Astrocyte (in vitro differentiated cells and primary cell): ENCODE data around the gene CD81. TPM values are rescaled to one million over a fixed set of nuclear protein-coding genes. Genes with fewer than 3 reads are reported as not detected.

ENCODE experiments used
- DNase-seq: peaks from one replicate; pipeline ENCODE4 v3.0.0-alpha.2; 2010; ENCODE audit warnings: low read depth
- FAIRE-seq: peaks from 2 replicates; lab custom pipeline; 2011; peaks lifted over from hg19 to GRCh38; lab: Jason Lieb, UNC
- H2AFZ ChIP-seq: 2 replicates; pipeline ENCODE4 v1.6.0; 2012; ENCODE audit warnings: low read depth, low read length, inconsistent platforms
- H3K27ac ChIP-seq: 2 replicates; pipeline ENCODE4 v1.5.1; 2011; ENCODE audit warnings: low read depth, low read length, inconsistent platforms
- H3K27me3 ChIP-seq: 2 replicates; pipeline ENCODE4 v1.6.0; 2011; ENCODE audit warnings: low read length, inconsistent platforms; ENCODE audit not compliant: insufficient read depth
- H3K36me3 ChIP-seq: 2 replicates; pipeline ENCODE4 v1.5.1; 2011; ENCODE audit warnings: low read length, inconsistent platforms; ENCODE audit not compliant: insufficient read depth
- H3K4me1 ChIP-seq: 2 replicates; pipeline ENCODE4 v1.5.1; 2011; ENCODE audit warnings: low read length, inconsistent platforms; ENCODE audit not compliant: insufficient read depth
- H3K4me2 ChIP-seq: 2 replicates; pipeline ENCODE4 v1.6.0; 2012; ENCODE audit warnings: low read length, inconsistent platforms
- H3K4me3 ChIP-seq: 2 replicates; pipeline ENCODE4 v1.5.1; 2011; ENCODE audit warnings: low read depth, mild to moderate bottlenecking, low read length, inconsistent platforms; ENCODE audit not compliant: insufficient read depth
- H3K79me2 ChIP-seq: 2 replicates; pipeline ENCODE4 v1.6.0; 2012; ENCODE audit warnings: mild to moderate bottlenecking, low read length, inconsistent platforms; ENCODE audit not compliant: insufficient read depth
- H3K9ac ChIP-seq: 2 replicates; pipeline ENCODE4 v1.6.0; 2012; ENCODE audit warnings: mild to moderate bottlenecking, low read length, inconsistent platforms
- H3K9me3 ChIP-seq: 2 replicates; pipeline ENCODE4 v1.5.1; 2012; ENCODE audit warnings: low read depth, mild to moderate bottlenecking, low read length, inconsistent platforms; ENCODE audit not compliant: insufficient read depth
- H4K20me1 ChIP-seq: 2 replicates; pipeline ENCODE4 v1.6.0; 2012; ENCODE audit warnings: low read length, inconsistent platforms; ENCODE audit not compliant: insufficient read depth
- H3K27ac Mint-ChIP-seq: one replicate; pipeline ENCODE4 v1.8.0; 2021; ENCODE audit warnings: mild to moderate bottlenecking, mixed read lengths; ENCODE audit not compliant: unreplicated experiment
- H3K27me3 Mint-ChIP-seq: one replicate; pipeline ENCODE4 v1.8.0; 2021; ENCODE audit warnings: low read depth, mixed read lengths; ENCODE audit not compliant: unreplicated experiment
- H3K36me3 Mint-ChIP-seq: one replicate; pipeline ENCODE4 v1.8.0; 2021; ENCODE audit warnings: low read depth, mixed read lengths; ENCODE audit not compliant: unreplicated experiment
- H3K4me1 Mint-ChIP-seq: one replicate; pipeline ENCODE4 v1.8.0; 2021; ENCODE audit warnings: low read depth, mixed read lengths; ENCODE audit not compliant: unreplicated experiment
- H3K4me3 Mint-ChIP-seq: one replicate; pipeline ENCODE4 v1.8.0; 2021; ENCODE audit warnings: mild to moderate bottlenecking, moderate library complexity, mixed read lengths; ENCODE audit not compliant: unreplicated experiment
- H3K9me3 Mint-ChIP-seq: one replicate; pipeline ENCODE4 v1.8.0; 2021; ENCODE audit warnings: mild to moderate bottlenecking, mixed read lengths; ENCODE audit not compliant: unreplicated experiment
- CTCF ChIP-seq: IDR thresholded peaks from 2 replicates; pipeline ENCODE4 v1.5.1; 2011; ENCODE audit warnings: low read depth, mild to moderate bottlenecking, inconsistent platforms, low read length, moderate library complexity; ENCODE audit not compliant: insufficient read depth
- EZH2 ChIP-seq: IDR thresholded peaks from 2 replicates; pipeline ENCODE4 v1.6.1; 2012; ENCODE audit warnings: mild to moderate bottlenecking, low read length, inconsistent platforms; ENCODE audit not compliant: insufficient read depth
- total RNA-seq: library from RNA; stranded (reverse); gene quantifications from 2 replicates; pipeline ENCODE4 v1.2.1, GENCODE V29; 2021

The CD81 gene
- total RNA-seq, 1 donor from 2014 or later, result 625 TPM

GRCh38 chr11:2441171-2441570 lies 64.1 kb downstream of the CD81 start:
- Mint-ChIP-seq H3K4me3 (no peak overlapping the region), H3K9me3 (peaks cover 13% of the 10 kb centered on the region), H3K36me3 (no peaks in the 10 kb centered on the region), H3K4me1 (no peaks in the 10 kb centered on the region), H3K27ac (no peak overlapping the region), H3K27me3 (peaks cover 74% of the 10 kb centered on the region)
- H3K79me2 ChIP-seq, result no peaks in the 10 kb centered on the region
- H3K36me3 ChIP-seq, result no peaks in the 10 kb centered on the region
- no peak overlapping the region for H3K9ac ChIP-seq
- no peak overlapping the region for H3K4me3 ChIP-seq
- peaks cover 10% of the 10 kb centered on the region for H3K9me3 ChIP-seq
- TF ChIP-seq EZH2, result no peak
- no peak for TF ChIP-seq CTCF
- no peaks in the 10 kb centered on the region for H4K20me1 ChIP-seq
- no peaks in the 10 kb centered on the region for H3K4me1 ChIP-seq
- no peak overlapping the region for H3K27ac ChIP-seq
- no peak overlapping the region for H2AFZ ChIP-seq
- DNase-seq (no peak), FAIRE-seq (no peak)
- H3K27me3 ChIP-seq, result peaks cover 24% of the 10 kb centered on the region
- no peak overlapping the region for H3K4me2 ChIP-seq

DNA sequence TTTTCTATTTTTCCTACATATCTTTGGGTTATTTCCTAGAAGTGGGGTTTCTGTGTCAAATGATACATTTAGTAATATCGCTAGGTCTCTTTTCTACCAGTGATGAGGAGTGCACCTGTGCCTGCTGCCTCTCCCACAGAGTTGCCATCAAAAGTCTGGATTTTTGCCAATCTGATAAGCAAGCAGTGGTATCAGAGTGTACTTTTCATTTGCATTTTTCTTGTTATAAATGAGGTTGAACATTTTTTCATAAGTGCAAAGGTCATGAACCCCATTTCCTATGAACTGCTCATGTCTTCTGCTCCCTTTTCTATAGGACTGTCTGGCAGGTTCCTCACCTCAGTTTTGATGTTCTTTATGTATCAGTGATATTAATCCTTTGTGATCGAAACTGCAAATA lies 65.5 kb downstream of the CD81 start:
- Histone ChIP-seq H3K9ac (no peak overlapping the region), H3K79me2 (no peaks in the 10 kb centered on the region), H3K27ac (no peak overlapping the region), H3K36me3 (no peaks in the 10 kb centered on the region), H3K4me3 (no peak overlapping the region), H3K4me1 (no peaks in the 10 kb centered on the region), H3K4me2 (no peak overlapping the region), H3K27me3 (peaks cover 32% of the 10 kb centered on the region), H3K9me3 (peaks cover 10% of the 10 kb centered on the region), H4K20me1 (no peaks in the 10 kb centered on the region), H2AFZ (no peak overlapping the region)
- no peak for FAIRE-seq
- TF ChIP-seq CTCF, result no peak
- no peak for TF ChIP-seq EZH2
- H3K9me3 Mint-ChIP-seq, result peaks cover 13% of the 10 kb centered on the region
- no peak overlapping the region for H3K4me3 Mint-ChIP-seq
- H3K4me1 Mint-ChIP-seq, result no peaks in the 10 kb centered on the region
- no peaks in the 10 kb centered on the region for H3K36me3 Mint-ChIP-seq
- no peak for DNase-seq
- no peak overlapping the region for H3K27ac Mint-ChIP-seq
- H3K27me3 Mint-ChIP-seq, result peaks cover 73% of the 10 kb centered on the region

DNA sequence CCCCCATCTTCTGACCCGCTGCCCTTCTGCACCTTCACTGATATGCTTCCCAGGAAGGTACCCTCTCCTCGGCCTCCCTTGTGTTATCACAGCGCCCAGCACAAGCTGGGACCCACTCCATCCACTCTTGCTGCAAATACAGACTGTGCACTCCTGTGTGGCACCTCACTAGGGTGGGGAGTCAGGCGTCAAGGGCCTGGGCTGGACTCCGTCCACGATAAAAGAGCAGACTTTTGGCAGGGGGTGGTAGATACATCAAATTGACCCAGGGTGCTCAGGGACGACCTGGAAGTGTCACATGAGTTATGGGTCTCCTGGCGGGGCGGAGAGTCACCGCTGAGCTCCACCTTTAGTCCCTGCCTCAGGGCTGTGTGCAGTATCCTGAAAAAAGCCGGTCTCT lies 66.3 kb downstream of the CD81 start:
- no peak overlapping the region for H3K4me2 ChIP-seq
- Mint-ChIP-seq H3K4me3 (no peak overlapping the region), H3K36me3 (no peaks in the 10 kb centered on the region), H3K27ac (no peak overlapping the region), H3K27me3 (peaks cover 73% of the 10 kb centered on the region), H3K4me1 (no peaks in the 10 kb centered on the region), H3K9me3 (peaks cover 9% of the 10 kb centered on the region)
- no peaks in the 10 kb centered on the region for H3K79me2 ChIP-seq
- no peaks in the 10 kb centered on the region for H4K20me1 ChIP-seq
- H3K36me3 ChIP-seq, result no peaks in the 10 kb centered on the region
- no peak overlapping the region for H3K9ac ChIP-seq
- no peak overlapping the region for H3K4me3 ChIP-seq
- no peak overlapping the region for H2AFZ ChIP-seq
- no peak overlapping the region for H3K27ac ChIP-seq
- peaks cover 10% of the 10 kb centered on the region for H3K9me3 ChIP-seq
- TF ChIP-seq CTCF (no peak), EZH2 (no peak)
- FAIRE-seq, result no peak
- no peaks in the 10 kb centered on the region for H3K4me1 ChIP-seq
- DNase-seq, result no peak
- peaks cover 27% of the 10 kb centered on the region for H3K27me3 ChIP-seq
